NB4 (cell line): ENCODE measurements around the gene EIF4A2.

Experiments used
- DNase-seq: peaks from one replicate; pipeline ENCODE4 v3.0.0; 2010; ENCODE audit warnings: low read depth
- H3K4me3 ChIP-seq: one replicate; pipeline ENCODE4 v1.5.1; 2011; ENCODE audit warnings: mild to moderate bottlenecking, low read depth, low read length, moderate library complexity
- MYC ChIP-seq: IDR thresholded peaks from 2 replicates; pipeline ENCODE4 v1.6.1; 2011; ENCODE audit warnings: low read depth, low read length
- POLR2A ChIP-seq: IDR thresholded peaks from 2 replicates; pipeline ENCODE4 v1.6.1; 2011; ENCODE audit warnings: mild to moderate bottlenecking; ENCODE audit not compliant: insufficient read length; ENCODE audit errors: extremely low read depth
- TF ChIP-seq, protein P1 (sequence below): IDR thresholded peaks from 2 replicates; pipeline ENCODE4 v1.6.1; 2011; ENCODE audit warnings: low read depth, low read length
- TF ChIP-seq, protein P2 (sequence below): IDR thresholded peaks from one replicate; pipeline ENCODE4 v1.5.1; 2012; ENCODE audit warnings: low read depth, low read length

Gene EIF4A2

DNA sequence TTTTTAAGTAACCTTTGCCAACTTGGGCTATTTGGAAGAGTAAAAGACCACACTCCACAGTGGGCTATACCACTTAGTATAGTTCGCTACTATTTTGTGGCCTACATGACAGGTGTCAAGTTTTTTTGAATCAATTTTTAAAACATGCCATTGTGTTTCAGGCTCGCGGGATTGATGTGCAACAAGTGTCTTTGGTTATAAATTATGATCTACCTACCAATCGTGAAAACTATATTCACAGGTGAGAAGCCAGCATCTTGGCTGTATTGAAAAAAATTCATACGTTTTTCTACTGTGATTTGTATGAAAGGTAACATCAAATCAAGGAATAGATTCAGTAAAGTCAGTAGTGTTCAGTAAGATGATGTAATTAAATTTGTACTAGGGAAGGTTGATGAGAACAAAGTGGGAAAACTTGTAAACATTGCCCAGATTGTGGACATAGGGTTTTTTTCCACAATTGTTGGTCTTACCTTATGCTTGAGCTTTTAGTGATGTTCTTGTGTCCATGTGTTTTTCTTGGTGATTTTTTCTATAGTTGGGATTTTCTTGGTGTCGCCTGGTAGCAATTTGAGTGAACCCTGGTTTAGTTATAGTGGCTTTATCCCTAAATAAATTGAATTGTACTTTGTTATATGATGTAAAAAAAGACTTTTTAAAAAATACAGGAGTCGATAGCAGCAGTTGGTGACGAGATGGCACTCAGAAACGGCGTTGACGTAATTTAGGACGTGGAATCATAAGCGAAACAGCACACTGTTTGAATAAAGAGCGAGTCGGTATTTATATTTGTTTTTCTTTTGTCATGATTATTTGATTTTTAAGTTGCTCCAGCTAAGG lies 4.5 kb downstream of the EIF4A2 start:
- TF ChIP-seq, protein P1, sequence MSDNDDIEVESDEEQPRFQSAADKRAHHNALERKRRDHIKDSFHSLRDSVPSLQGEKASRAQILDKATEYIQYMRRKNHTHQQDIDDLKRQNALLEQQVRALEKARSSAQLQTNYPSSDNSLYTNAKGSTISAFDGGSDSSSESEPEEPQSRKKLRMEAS: no peak
- TF ChIP-seq, protein P2, sequence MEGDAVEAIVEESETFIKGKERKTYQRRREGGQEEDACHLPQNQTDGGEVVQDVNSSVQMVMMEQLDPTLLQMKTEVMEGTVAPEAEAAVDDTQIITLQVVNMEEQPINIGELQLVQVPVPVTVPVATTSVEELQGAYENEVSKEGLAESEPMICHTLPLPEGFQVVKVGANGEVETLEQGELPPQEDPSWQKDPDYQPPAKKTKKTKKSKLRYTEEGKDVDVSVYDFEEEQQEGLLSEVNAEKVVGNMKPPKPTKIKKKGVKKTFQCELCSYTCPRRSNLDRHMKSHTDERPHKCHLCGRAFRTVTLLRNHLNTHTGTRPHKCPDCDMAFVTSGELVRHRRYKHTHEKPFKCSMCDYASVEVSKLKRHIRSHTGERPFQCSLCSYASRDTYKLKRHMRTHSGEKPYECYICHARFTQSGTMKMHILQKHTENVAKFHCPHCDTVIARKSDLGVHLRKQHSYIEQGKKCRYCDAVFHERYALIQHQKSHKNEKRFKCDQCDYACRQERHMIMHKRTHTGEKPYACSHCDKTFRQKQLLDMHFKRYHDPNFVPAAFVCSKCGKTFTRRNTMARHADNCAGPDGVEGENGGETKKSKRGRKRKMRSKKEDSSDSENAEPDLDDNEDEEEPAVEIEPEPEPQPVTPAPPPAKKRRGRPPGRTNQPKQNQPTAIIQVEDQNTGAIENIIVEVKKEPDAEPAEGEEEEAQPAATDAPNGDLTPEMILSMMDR: no peak
- no peak for TF ChIP-seq POLR2A
- DNase-seq: no peak
- peak overlapping the region; percentile 99 for H3K4me3 ChIP-seq

DNA sequence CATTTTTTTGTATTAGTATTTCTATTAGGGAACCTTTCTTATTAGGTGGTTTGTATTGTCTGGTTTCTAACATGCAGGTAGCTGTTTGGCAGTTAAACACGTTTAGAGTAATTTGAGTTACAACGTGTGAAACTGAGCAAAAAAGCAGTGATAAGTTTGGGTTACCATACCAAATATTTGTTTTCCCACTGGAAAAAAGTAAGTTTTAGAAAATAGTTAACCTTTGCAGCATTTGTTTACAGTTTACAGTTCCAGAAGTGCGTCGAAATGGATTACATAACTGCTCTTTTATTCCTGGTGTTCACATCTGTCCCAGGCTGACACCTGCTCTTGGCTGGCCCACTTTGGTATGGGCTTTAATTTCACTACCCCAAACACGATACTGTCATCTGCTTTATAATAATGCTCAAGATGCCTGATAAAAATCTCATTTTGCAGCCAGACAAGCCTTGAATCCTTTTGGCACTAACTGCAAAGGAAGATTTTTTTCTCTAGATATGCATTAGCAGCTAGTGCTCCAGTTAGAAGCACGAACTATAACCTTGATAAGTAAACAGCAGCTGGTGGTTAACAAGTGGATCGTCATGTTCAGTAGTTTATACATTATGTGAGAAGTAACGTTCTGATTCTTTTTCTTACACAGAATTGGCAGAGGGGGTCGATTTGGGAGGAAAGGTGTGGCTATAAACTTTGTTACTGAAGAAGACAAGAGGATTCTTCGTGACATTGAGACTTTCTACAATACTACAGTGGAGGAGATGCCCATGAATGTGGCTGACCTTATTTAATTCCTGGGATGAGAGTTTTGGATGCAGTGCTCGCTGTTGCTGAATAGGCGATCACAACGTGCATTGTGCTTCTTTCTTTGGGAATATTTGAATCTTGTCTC lies 5.3 kb downstream of the EIF4A2 start:
- no peak for TF ChIP-seq MYC
- TF ChIP-seq, protein P2: no peak
- TF ChIP-seq POLR2A: no peak
- TF ChIP-seq, protein P1: no peak
- DNase-seq: no peak
- H3K4me3 ChIP-seq: peak overlapping the region; percentile 99

DNA sequence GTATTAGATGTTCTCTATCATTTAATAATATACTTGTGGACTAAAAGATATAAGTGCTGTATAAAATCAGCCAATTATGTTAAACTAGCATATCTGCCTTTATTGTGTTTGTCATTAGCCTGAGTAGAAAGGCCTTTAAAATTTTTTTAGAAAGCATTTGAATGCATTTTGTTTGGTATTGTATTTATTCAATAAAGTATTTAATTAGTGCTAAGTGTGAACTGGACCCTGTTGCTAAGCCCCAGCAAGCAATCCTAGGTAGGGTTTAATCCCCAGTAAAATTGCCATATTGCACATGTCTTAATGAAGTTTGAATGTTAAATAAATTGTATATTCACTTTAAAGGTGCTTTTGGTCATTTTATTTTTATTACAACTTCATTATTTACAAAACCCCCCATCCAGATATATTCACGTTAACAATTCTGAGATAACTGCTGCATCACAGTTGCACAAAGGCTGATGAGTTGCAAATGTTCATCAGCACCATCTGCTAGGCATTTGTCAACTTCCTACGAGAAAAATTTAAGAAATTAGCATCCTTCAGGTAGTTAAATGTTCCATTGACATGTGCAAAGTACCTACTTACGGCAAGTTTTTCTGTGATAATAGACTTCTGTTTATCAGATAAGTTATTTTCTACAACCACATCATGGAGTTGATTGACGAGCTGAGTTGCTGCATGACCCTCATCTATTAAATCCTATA lies 6.3 kb downstream of the EIF4A2 start:
- TF ChIP-seq, protein P1: no peak
- no peak for TF ChIP-seq MYC
- H3K4me3 ChIP-seq: no peak overlapping the region
- DNase-seq: peak; percentile 50

DNA sequence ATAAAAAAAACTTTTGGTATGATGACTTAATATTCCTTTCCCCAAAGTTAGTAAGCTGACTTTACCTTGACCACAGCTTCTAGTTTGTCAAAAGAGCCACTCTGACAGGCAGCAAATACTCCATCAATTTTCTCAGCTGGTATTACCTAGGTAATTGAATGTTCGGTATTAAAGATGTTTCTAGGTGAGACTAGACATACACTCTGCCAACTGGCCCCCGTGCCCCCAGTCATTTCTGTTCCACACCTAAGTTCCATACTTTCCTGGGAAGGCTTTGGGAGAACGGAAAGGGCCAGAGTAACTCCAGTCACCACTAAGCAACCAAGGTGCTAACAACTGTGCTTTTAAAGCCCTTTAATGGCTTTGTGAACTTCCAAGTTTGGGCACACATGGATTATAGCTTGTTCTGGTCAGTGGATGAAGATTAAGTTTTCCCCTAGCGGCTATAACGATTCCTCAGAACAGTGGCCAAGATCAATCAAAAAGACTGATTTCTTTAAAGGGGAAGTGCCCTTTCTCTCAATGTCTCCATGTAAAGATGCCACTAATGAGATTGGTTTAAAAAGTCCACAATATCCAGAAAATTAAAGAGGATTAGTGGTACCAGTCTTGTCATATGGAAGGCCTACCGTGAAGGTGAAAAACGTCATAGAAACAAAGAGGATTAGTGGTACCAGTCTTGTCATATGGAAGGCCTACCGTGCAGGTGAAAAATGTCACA lies 7.0 kb downstream of the EIF4A2 start:
- peak; percentile 64 for DNase-seq

DNA sequence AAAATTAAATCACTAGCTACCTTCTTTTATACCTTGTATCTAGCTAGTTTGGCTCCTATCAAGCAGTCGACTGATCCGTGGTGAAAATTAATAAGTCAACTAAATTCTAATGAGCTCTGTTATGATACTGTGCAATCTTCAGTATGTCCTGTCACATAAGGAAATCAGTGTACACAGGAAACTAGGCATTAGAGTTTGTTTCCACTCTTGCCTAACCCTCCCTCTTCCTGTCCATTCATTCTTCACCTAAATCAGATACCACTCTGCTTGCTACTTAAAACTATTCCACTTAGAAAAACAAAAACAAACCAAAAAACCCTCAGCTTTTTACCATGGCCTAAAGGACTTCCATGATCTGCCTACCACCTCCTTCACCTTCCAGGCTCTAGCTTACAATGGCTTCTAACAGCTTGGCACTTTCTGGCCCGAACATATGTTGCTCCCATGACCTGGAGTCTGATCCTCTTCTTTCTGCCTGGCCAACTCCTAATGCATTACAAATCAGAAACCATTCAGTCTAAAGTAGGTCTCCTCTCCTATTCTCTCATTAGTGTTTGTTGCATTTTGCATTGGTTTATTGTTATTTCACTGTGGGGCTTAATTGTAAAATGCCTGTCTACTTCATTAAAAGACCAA lies 15.0 kb downstream of the EIF4A2 start:
- TF ChIP-seq, protein P1: no peak
- TF ChIP-seq, protein P2: no peak
- no peak for TF ChIP-seq POLR2A
- no peak for TF ChIP-seq MYC
- no peak for DNase-seq

More for the DNA sequence above, 7.0 kb downstream of the EIF4A2 start:
- no peak overlapping the region for H3K4me3 ChIP-seq
- TF ChIP-seq MYC (no peak), POLR2A (peak; percentile 27)

DNA sequence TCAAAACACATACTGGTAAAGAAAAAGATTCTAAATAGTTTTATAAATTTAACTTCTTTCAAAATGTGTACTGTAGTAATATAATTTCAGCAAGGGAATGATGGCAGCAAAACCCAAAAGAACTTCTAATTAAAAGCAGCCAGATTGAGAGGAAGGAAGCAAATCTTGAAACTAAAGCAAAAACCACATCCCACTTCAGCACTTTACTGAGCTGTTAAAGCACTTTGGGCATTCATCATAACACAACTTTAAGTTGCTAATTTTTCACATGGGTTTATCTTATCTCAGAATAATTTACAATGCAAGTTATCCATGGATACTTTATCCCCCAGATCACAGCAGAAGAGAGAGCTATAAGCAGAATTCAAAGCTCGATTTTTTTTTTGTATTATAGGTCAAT lies 16.9 kb downstream of the EIF4A2 start:
- TF ChIP-seq, protein P1: no peak
- TF ChIP-seq, protein P2: no peak
- no peak for TF ChIP-seq POLR2A
- no peak for TF ChIP-seq MYC
- no peak overlapping the region for H3K4me3 ChIP-seq
- DNase-seq: no peak

More for the DNA sequence above, 15.0 kb downstream of the EIF4A2 start:
- no peak overlapping the region for H3K4me3 ChIP-seq
